ENCODE measurements around the gene MIPOL1. TPM values are rescaled to one million over a fixed set of nuclear protein-coding genes. Genes with fewer than 3 reads are reported as not detected.
"Not testable (repeated sequence)": the region's sequence is repeated elsewhere in the genome, so short reads cannot be mapped to it uniquely, and the experiment has no call there.

The MIPOL1 gene
- total RNA-seq, 1 experiment from 2014 or later: 8.1 TPM

- no peak for DNase-seq (ENCODE audit: low read depth)
Measured at GRCh38 chr14:37526994-37527393, 329.3 kb downstream of the MIPOL1 start.

- no peak for DNase-seq (ENCODE audit: low read depth)
Measured at GRCh38 chr14:37539992-37540391, 342.3 kb downstream of the MIPOL1 start.

- DNase-seq (ENCODE audit: low read depth): no peak
Measured at GRCh38 chr14:37544407-37544806, 346.7 kb downstream of the MIPOL1 start.

- DNase-seq (ENCODE audit: low read depth): no peak
Measured at GRCh38 chr14:37545174-37545573, 347.4 kb downstream of the MIPOL1 start.

- no peak for DNase-seq (ENCODE audit: low read depth)
Measured at GRCh38 chr14:37546621-37547447, 349.1 kb downstream of the MIPOL1 start.

- no peak for DNase-seq (ENCODE audit: low read depth)
Measured at GRCh38 chr14:37550511-37550910, 352.8 kb downstream of the MIPOL1 start.

GRCh38 chr14:37551119-37551518, 353.4 kb downstream of the MIPOL1 start:
- DNase-seq (ENCODE audit: low read depth): no peak

GRCh38 chr14:37553935-37554550, 356.3 kb downstream of the MIPOL1 start:
- no peak for DNase-seq (ENCODE audit: low read depth)

- DNase-seq (ENCODE audit: low read depth): not testable (repeated sequence)
Measured at GRCh38 chr14:37555596-37555995, 357.9 kb downstream of the MIPOL1 start.

GRCh38 chr14:37558740-37559139, 361.0 kb downstream of the MIPOL1 start:
- DNase-seq (ENCODE audit: low read depth): no peak

- DNase-seq (ENCODE audit: low read depth): peak; percentile 8
Measured at GRCh38 chr14:37559386-37559785, 361.6 kb downstream of the MIPOL1 start.

GRCh38 chr14:37563189-37563588, 365.5 kb downstream of the MIPOL1 start:
- no peak for DNase-seq (ENCODE audit: low read depth)

- DNase-seq (ENCODE audit: low read depth): no peak
Measured at GRCh38 chr14:37565550-37565949, 367.8 kb downstream of the MIPOL1 start.

- DNase-seq (ENCODE audit: low read depth): peak; percentile 22
Measured at GRCh38 chr14:37566811-37567371, 369.2 kb downstream of the MIPOL1 start.

- DNase-seq (ENCODE audit: low read depth): no peak
Measured at GRCh38 chr14:37569729-37570128, 372.0 kb downstream of the MIPOL1 start.

- no peak for DNase-seq (ENCODE audit: low read depth)
Measured at GRCh38 chr14:37571391-37571790, 373.7 kb downstream of the MIPOL1 start.

GRCh38 chr14:37573356-37573755, 375.6 kb downstream of the MIPOL1 start:
- peak; percentile 25 for DNase-seq (ENCODE audit: low read depth)

- no peak for DNase-seq (ENCODE audit: low read depth)
Measured at GRCh38 chr14:37579274-37579673, 381.5 kb downstream of the MIPOL1 start.

GRCh38 chr14:37580146-37580545, 382.4 kb downstream of the MIPOL1 start:
- DNase-seq (ENCODE audit: low read depth): peak; percentile 91

- no peak for DNase-seq (ENCODE audit: low read depth)
Measured at GRCh38 chr14:37583358-37584210, 385.8 kb downstream of the MIPOL1 start.
